ENCODE results near the gene GPN2. TPM values are rescaled to one million over a fixed set of nuclear protein-coding genes. Genes with fewer than 3 reads are reported as not detected.

GPN2 gene
- total RNA-seq = 10 to 100 TPM; 60.2 to 69.9 TPM
- polyA plus RNA-seq = 18.8 TPM

DNA sequence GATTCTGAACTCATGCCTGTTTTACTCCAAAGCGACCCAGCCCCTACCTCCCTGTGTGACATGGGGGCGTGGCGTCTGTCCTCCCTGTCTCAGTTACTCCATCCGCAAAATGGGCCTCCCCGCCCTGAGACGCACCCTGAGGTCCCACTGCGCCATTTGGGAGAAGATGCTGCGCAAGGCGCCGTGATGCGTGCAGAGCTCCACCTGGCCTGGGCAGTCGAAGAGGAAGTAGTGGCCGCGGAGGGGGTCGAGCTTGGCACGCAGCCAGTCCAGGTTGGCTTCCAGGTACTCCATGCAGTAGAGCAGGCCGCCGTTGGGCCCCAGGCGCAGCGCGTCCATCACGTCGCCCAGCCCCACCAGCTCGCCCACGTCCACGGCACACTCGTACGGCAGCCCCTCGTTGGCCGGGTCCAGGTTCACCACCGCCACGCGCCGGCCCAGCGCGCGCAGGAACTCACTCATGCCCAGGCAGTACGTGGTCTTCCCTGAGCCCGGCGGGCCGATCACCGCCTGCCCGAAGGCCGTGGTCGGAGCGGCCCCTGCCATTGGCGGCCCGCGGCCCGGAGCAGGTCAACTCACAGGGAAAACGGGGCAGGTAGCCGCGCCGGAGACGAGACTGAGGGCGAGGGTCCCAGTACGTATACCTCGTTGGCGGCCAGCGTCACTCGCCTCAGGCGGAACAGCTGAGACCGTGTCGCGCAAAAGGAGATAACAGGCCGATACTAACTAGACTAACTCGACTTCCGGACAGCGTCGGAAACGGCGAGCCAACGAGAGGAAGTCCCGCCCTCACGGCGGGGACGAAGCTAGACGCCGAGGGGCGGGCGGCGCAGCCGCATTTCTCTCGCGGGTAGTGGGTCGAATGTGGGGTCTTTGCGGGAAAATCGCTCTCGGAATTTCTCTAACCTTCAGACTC, at the start of gene GPN2:
Gene GPN2 (minus strand): TSS at position 733 of the 916 bp plus-strand sequence. CDS start 187 bp downstream, at position 546.
- ChIA-PET CTCF (interaction anchor here (1.0 to 2.8 kb wide), 11 partner anchors 11 to 420 kb away, joined by 3 to 13 read pairs (median 5); partner anchors contain the start of genes GPATCH3 and NUDC), POLR2A (interaction anchor here (1.0 to 3.0 kb wide), 6 partner anchors 10 to 390 kb away, joined by 4 to 39 read pairs (median 6); partner anchors contain the start of genes GPATCH3 and NUDC)
- H3K27me3 Mint-ChIP-seq = no peaks in the 10 kb centered on the region
- DNase-seq = peak; percentile 64 to 85 (median 72)
- Histone ChIP-seq H3K36me3 (ENCODE audit: insufficient read depth, low read length) (peaks cover 30% of the 10 kb centered on the region), H3K9me3 (ENCODE audit: low read length) (no peaks in the 10 kb centered on the region), H3K4me1 (ENCODE audit: insufficient read depth, low read length) (peaks cover 19% of the 10 kb centered on the region), H3K27me3 (ENCODE audit: insufficient read depth, low read length, poor library complexity, severe bottlenecking) (no peaks in the 10 kb centered on the region), H3K4me3 (ENCODE audit: low read length) (peak within 1 kb of the TSS; percentile 92), H3K27ac (ENCODE audit: low read depth, low read length) (peak within 1 kb of the TSS; percentile 91)
- H3K4me1 Mint-ChIP-seq = peaks cover 32 to 48% (median 35%) of the 10 kb centered on the region in 3 donors
- peak within 1 kb of the TSS; percentile 88 to 99 (median 96) for H3K27ac Mint-ChIP-seq
- H3K4me3 Mint-ChIP-seq = peak within 1 kb of the TSS; percentile 93 to 96 (median 94)
- H3K36me3 Mint-ChIP-seq = peaks cover 11 to 78% (median 16%) of the 10 kb centered on the region in 3 donors
- H3K9me3 Mint-ChIP-seq = no peaks in the 10 kb centered on the region

DNA sequence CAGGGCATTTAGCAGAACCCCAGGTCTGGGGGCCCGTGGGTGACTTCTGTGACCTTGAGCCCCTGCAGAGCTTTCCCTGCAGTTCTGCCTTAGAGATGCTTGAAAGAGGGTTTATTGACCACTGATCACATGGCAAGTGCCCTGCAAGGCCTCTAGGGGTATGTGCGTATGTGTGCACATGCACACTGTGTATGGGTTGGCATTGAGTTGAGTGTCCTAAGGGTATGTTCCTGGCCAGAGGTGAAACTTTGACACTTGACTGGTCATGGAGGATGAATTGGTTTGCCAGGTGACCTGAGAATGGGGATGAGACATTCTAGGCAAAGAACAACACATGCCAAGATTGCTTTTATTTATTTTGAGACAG, 48.6 kb upstream of the GPN2 start:
- no peaks in the 10 kb centered on the region for H3K9me3 ChIP-seq (ENCODE audit: low read length)
- peaks cover 30% of the 10 kb centered on the region for H3K36me3 ChIP-seq (ENCODE audit: insufficient read depth, low read length)
- H3K4me3 ChIP-seq (ENCODE audit: low read length) = no peak overlapping the region
- DNase-seq = no peak
- no peak overlapping the region for H3K4me3 Mint-ChIP-seq
- no peaks in the 10 kb centered on the region for H3K27me3 ChIP-seq (ENCODE audit: insufficient read depth, low read length, poor library complexity, severe bottlenecking)
- peaks cover 0 to 4% (median 0%) of the 10 kb centered on the region in 3 donors for H3K4me1 Mint-ChIP-seq
- H3K9me3 Mint-ChIP-seq = no peaks in the 10 kb centered on the region
- ChIA-PET POLR2A (no interaction called here), CTCF (no interaction called here)
- no peak overlapping the region for H3K27ac ChIP-seq (ENCODE audit: low read depth, low read length)
- no peaks in the 10 kb centered on the region for H3K4me1 ChIP-seq (ENCODE audit: insufficient read depth, low read length)
- no peaks in the 10 kb centered on the region for H3K27me3 Mint-ChIP-seq
- H3K36me3 Mint-ChIP-seq = peaks cover 0 to 62% (median 5%) of the 10 kb centered on the region in 3 donors
- H3K27ac Mint-ChIP-seq = peak overlapping the region in 2 of 8 donors; percentile 23 to 70

DNA sequence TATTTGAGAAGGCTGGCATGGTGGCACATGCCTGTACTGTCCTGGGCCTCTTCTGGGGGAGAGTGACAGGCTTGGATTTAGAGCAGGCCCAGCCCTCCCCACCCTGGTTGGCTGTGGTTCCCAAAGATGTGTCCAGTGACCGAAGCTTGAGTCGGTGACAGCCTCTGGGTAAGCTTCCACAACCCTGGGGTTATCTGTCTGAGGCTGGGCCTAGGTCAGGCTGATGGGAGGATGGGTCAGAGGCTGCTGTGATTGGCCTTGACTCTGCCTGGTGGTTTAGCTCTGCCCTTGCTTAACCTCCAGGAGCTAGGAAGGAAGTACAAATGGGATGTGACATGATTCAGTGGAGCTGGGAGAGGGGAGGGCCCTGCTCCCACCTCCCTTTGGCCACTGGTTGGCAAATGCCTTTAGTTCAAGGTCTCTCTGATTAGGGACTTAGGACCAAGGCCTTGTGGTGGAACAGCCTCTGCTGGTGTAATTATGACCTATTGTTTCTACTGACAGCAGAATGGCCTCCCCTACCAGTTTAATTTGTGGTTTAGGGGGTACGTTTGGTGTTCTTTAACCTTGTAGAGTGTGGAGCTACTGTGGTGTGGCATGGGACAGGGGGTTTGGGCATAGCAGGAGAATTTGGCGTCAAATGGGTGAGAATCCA, 48.0 kb upstream of the GPN2 start:
- Histone ChIP-seq H3K4me3 (ENCODE audit: low read length) (no peak overlapping the region), H3K36me3 (ENCODE audit: insufficient read depth, low read length) (peaks cover 25% of the 10 kb centered on the region), H3K4me1 (ENCODE audit: insufficient read depth, low read length) (no peaks in the 10 kb centered on the region), H3K27ac (ENCODE audit: low read depth, low read length) (no peak overlapping the region), H3K27me3 (ENCODE audit: insufficient read depth, low read length, poor library complexity, severe bottlenecking) (no peaks in the 10 kb centered on the region), H3K9me3 (ENCODE audit: low read length) (no peaks in the 10 kb centered on the region)
- Mint-ChIP-seq H3K27me3 (no peaks in the 10 kb centered on the region), H3K27ac (peak overlapping the region in 2 of 8 donors; percentile 65 to 67), H3K4me1 (peaks cover 0 to 4% (median under 1%) of the 10 kb centered on the region in 3 donors), H3K4me3 (no peak overlapping the region), H3K9me3 (no peaks in the 10 kb centered on the region), H3K36me3 (peaks cover 0 to 60% (median 6%) of the 10 kb centered on the region in 3 donors)
- no peak for DNase-seq
- ChIA-PET POLR2A (no interaction called here), CTCF (no interaction called here)

DNA sequence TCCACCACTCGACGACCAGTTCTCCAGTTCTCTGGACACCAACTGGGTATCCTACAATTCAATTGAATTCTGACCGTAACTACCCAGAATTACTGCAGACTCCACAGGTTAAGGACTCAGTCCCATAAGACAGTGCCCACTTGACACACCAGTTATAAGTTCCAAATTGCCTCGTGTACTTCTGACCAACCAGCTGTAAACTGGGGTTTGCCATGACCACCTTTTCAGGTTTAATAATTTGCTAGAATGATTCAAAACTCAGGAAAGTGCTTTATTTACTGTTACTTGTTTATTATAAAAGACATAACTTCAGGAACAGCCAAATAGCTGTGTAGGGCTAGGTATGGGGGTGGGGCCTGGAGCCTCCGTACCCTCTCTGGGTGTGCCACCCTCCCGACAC, 46.7 kb upstream of the GPN2 start:
- no peak overlapping the region for H3K4me3 Mint-ChIP-seq
- H3K9me3 Mint-ChIP-seq = no peaks in the 10 kb centered on the region
- H3K4me1 Mint-ChIP-seq = peaks cover 4 to 8% (median 5%) of the 10 kb centered on the region in 3 donors
- ChIA-PET CTCF (no interaction called here), POLR2A (no interaction called here)
- H3K27me3 Mint-ChIP-seq = no peaks in the 10 kb centered on the region
- Histone ChIP-seq H3K9me3 (ENCODE audit: low read length) (no peaks in the 10 kb centered on the region), H3K27ac (ENCODE audit: low read depth, low read length) (no peak overlapping the region), H3K4me1 (ENCODE audit: insufficient read depth, low read length) (no peaks in the 10 kb centered on the region), H3K4me3 (ENCODE audit: low read length) (no peak overlapping the region), H3K27me3 (ENCODE audit: insufficient read depth, low read length, poor library complexity, severe bottlenecking) (no peaks in the 10 kb centered on the region), H3K36me3 (ENCODE audit: insufficient read depth, low read length) (peaks cover 15% of the 10 kb centered on the region)
- no peak overlapping the region for H3K27ac Mint-ChIP-seq
- H3K36me3 Mint-ChIP-seq = peaks cover 0 to 60% (median 6%) of the 10 kb centered on the region in 3 donors
- no peak for DNase-seq

DNA sequence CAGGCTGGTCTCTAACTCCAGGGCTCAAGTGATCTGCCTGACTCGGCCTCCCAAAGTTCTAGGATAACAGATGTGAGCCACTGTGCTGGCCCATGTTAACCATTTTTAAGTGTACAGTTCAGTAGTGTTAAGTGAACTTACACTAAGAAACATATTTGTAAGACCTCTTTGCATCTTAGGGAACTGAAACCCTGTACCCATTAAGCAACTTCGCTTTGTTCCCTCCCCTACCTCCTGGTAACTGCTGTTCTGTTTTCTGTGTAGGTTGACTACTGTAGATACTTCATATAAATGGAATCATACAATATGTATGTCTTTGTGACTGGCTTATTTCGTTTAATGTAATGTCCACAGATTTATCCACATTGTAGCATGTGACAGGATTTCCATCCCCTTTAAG, 42.4 kb upstream of the GPN2 start:
- Histone ChIP-seq H3K4me1 (ENCODE audit: insufficient read depth, low read length) (no peaks in the 10 kb centered on the region), H3K27me3 (ENCODE audit: insufficient read depth, low read length, poor library complexity, severe bottlenecking) (no peaks in the 10 kb centered on the region), H3K9me3 (ENCODE audit: low read length) (no peaks in the 10 kb centered on the region), H3K4me3 (ENCODE audit: low read length) (no peak overlapping the region), H3K36me3 (ENCODE audit: insufficient read depth, low read length) (peaks cover 14% of the 10 kb centered on the region), H3K27ac (ENCODE audit: low read depth, low read length) (no peak overlapping the region)
- H3K36me3 Mint-ChIP-seq = peaks cover 0 to 59% (median 10%) of the 10 kb centered on the region in 3 donors
- no peak for DNase-seq
- H3K9me3 Mint-ChIP-seq = no peaks in the 10 kb centered on the region
- no peak overlapping the region for H3K4me3 Mint-ChIP-seq
- CTCF ChIA-PET = no interaction called here
- peaks cover 7 to 10% (median 10%) of the 10 kb centered on the region in 3 donors for H3K4me1 Mint-ChIP-seq
- POLR2A ChIA-PET = no interaction called here
- peak overlapping the region in 2 of 8 donors; percentile 65 to 72 for H3K27ac Mint-ChIP-seq
- no peaks in the 10 kb centered on the region for H3K27me3 Mint-ChIP-seq

DNA sequence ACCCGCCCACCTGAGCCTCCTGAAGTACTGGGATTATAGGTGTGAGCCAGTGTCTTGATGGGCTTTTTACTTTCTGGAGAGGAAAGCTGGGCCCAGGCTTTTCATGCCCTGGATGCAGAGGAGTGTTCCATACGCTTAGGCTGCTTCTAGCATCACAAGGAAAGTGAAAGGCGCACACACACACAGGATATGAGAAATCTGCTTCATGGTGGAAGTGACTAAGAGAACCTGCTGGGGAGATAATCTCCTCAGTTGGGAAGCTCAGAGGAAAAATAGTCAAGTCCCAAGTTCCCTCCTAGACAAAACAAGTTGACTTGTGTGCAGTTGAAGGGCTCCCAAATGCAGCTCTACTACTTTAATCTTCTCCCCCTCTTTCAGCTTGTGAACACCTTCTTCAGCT, 33.6 kb upstream of the GPN2 start:
- no peaks in the 10 kb centered on the region for H3K9me3 ChIP-seq (ENCODE audit: low read length)
- ChIA-PET CTCF (interaction anchor here (1.1 kb wide), 1 partner anchor 16 kb away, joined by 3 read pairs; no protein-coding TSS in a partner anchor), POLR2A (no interaction called here)
- peaks cover 22% of the 10 kb centered on the region for H3K4me1 ChIP-seq (ENCODE audit: insufficient read depth, low read length)
- no peak overlapping the region for H3K27ac ChIP-seq (ENCODE audit: low read depth, low read length)
- peak overlapping the region in 5 of 7 donors; percentile 41 to 94 (median 93) for H3K4me3 Mint-ChIP-seq
- H3K36me3 Mint-ChIP-seq = peaks cover 4 to 53% (median 6%) of the 10 kb centered on the region in 3 donors
- H3K27me3 Mint-ChIP-seq = peaks cover 0 to 1% of the 10 kb centered on the region in 2 donors
- H3K4me3 ChIP-seq (ENCODE audit: low read length) = no peak overlapping the region
- peaks cover 21% of the 10 kb centered on the region for H3K36me3 ChIP-seq (ENCODE audit: insufficient read depth, low read length)
- H3K9me3 Mint-ChIP-seq = no peaks in the 10 kb centered on the region
- no peaks in the 10 kb centered on the region for H3K27me3 ChIP-seq (ENCODE audit: insufficient read depth, low read length, poor library complexity, severe bottlenecking)
- peak overlapping the region in 3 of 8 donors; percentile 43 to 95 (median 87) for H3K27ac Mint-ChIP-seq
- DNase-seq = no peak
- H3K4me1 Mint-ChIP-seq = peaks cover 33 to 53% (median 49%) of the 10 kb centered on the region in 3 donors

DNA sequence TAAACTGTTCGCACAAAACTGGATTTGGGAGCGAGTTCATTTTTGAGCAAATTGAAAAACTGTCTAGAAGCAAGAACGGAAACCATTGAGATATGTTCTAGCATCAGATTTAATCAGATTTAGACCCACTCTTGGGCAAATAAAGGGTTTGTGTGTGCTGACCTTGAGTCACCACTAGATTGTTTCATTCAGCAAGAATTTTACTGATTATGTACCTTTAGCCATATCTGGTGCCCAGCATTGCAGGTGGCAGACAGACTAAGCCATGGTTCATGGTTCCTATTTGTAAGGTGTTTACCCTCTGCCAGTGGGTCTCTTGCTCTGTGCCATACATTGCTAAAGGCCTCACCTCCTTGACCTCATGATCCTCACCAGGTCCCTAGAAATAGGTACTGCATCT, 32.8 kb upstream of the GPN2 start:
- H3K9me3 Mint-ChIP-seq = no peaks in the 10 kb centered on the region
- CTCF ChIA-PET = no interaction called here
- H3K27me3 ChIP-seq (ENCODE audit: insufficient read depth, low read length, poor library complexity, severe bottlenecking) = no peaks in the 10 kb centered on the region
- peak overlapping the region; percentile 77 for H3K4me3 ChIP-seq (ENCODE audit: low read length)
- POLR2A ChIA-PET = no interaction called here
- H3K9me3 ChIP-seq (ENCODE audit: low read length) = no peaks in the 10 kb centered on the region
- peaks cover 22% of the 10 kb centered on the region for H3K4me1 ChIP-seq (ENCODE audit: insufficient read depth, low read length)
- H3K36me3 Mint-ChIP-seq = peaks cover 4 to 45% (median 4%) of the 10 kb centered on the region in 3 donors
- H3K27me3 Mint-ChIP-seq = peaks cover 0 to 1% of the 10 kb centered on the region in 2 donors
- peak overlapping the region; percentile 74 to 98 (median 94) for H3K27ac Mint-ChIP-seq
- peaks cover 31 to 52% (median 45%) of the 10 kb centered on the region in 3 donors for H3K4me1 Mint-ChIP-seq
- H3K36me3 ChIP-seq (ENCODE audit: insufficient read depth, low read length) = peaks cover 16% of the 10 kb centered on the region
- no peak overlapping the region for H3K27ac ChIP-seq (ENCODE audit: low read depth, low read length)
- DNase-seq = no peak
- peak overlapping the region; percentile 87 to 97 (median 93) for H3K4me3 Mint-ChIP-seq

DNA sequence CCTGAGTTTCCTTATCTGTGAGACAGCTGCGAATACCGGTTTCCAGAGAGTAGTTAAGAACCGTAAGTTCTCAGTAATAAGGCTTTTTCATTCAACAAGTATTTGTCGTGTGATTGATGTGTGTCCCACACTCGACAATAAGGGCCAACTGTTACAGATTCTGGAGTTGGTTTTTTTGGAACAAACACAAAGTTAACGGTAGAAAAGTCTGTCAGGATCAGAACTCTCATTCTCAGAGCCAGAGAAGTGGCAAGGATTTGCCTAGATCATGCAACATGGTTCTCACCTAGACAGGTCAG, 32.3 kb upstream of the GPN2 start:
- peaks cover 0 to 1% of the 10 kb centered on the region in 2 donors for H3K27me3 Mint-ChIP-seq
- POLR2A ChIA-PET = interaction anchor here (1.9 kb wide), 1 partner anchor 89 kb away, joined by 6 read pairs; no protein-coding TSS in a partner anchor

More for the DNA sequence above, 32.3 kb upstream of the GPN2 start:
- Mint-ChIP-seq H3K4me3 (peak overlapping the region; percentile 87 to 97 (median 93)), H3K9me3 (no peaks in the 10 kb centered on the region), H3K27ac (peak overlapping the region; percentile 87 to 98 (median 95)), H3K4me1 (peaks cover 29 to 50% (median 45%) of the 10 kb centered on the region in 3 donors), H3K36me3 (peaks cover 4 to 40% (median 4%) of the 10 kb centered on the region in 3 donors)
- CTCF ChIA-PET = no interaction called here
- Histone ChIP-seq H3K4me3 (ENCODE audit: low read length) (peak overlapping the region; percentile 77), H3K9me3 (ENCODE audit: low read length) (no peaks in the 10 kb centered on the region), H3K36me3 (ENCODE audit: insufficient read depth, low read length) (peaks cover 16% of the 10 kb centered on the region), H3K27me3 (ENCODE audit: insufficient read depth, low read length, poor library complexity, severe bottlenecking) (no peaks in the 10 kb centered on the region), H3K4me1 (ENCODE audit: insufficient read depth, low read length) (peaks cover 22% of the 10 kb centered on the region), H3K27ac (ENCODE audit: low read depth, low read length) (peak overlapping the region; percentile 84)
- DNase-seq = no peak
